ENCODE measurements around the gene ZNF569.
"Not testable (repeated sequence)": the region's sequence is repeated elsewhere in the genome, so short reads cannot be mapped to it uniquely, and the experiment has no call there.

ZNF569 gene

DNA sequence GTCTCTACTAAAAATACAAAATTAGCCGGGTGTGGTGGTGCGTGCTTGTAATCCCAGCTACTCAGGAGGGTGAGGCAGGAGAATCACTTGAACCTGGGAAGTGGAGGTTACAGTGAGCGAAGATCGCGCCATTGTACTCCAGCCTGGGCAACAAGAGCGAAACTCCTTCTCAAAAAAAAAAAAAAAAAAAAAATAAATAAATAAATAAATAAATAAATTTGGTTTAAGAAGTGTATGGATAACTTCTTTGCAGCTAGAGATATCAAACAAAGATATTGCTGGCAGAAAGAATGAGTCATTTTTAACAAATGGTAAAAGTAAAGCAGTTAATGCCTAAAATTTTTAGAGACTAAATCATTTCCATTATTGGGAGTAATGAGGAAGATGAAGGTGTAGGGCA, 75.8 kb downstream of the ZNF569 start:
- not testable (repeated sequence) for DNase-seq

GRCh38 chr19:37389234-37389633, 78.0 kb downstream of the ZNF569 start:
- DNase-seq, result no peak

GRCh38 chr19:37370880-37371661, 96.2 kb downstream of the ZNF569 start, which contains the start of gene ZNF527:
TSS of gene ZNF527 (plus strand) at chr19:37371099. CDS start at chr19:37374199, 3,100 bp downstream.
- peak; percentile 93 for DNase-seq

DNA sequence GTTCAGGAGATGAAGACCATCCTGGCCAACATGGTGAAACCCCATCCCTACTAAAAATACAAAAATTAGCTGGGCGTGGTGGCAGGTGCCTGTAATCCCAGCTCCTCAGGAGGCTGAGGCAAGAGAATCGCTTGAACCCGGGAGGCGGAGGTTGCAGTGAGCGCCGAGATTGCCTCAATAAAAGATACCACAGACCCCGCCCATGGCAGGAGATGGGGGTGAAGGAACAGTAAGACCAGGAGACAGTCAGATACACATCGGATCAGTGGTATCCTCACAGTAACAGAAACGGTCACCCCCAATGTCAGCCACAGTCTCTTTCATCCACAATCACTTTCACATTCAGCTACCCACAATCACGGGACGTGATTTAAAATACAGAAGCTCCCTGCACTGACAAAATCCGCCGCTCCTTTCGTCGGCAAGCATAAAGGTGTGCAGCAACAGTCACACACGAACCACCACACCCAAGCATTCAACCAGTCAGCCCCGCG, 96.8 kb downstream of the ZNF569 start:
- not testable (repeated sequence) for DNase-seq

GRCh38 chr19:37362733-37363132, 104.5 kb downstream of the ZNF569 start:
- no peak for DNase-seq

DNA sequence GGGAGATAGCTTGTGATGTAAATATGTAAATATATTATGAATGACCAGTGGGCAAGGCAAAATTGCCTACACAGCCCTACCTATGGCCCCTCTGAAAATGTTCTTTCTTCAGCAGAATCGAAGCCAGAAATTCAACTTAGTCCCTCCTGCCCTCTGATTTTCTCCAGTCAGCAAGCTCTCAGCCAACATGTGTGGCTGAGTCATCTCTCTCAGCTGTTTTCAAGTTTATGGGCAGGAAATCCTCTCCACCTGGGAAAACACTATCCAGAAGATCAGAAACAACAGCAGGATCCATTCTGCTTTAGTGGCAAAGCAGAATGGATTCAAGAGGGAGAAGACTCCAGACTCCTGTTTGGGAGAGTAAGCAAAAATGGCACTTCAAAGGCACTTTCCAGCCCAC, 105.2 kb downstream of the ZNF569 start:
- DNase-seq, result no peak

Measured in NCI-H1436 treated with DMSO at 0.1 percent for 48 hours (cell line).